Fibroblast of mammary gland (primary cell): ENCODE data around the gene TOB2.
A peak's percentile ranks its signal among the peaks of the same experiment; 100 is the strongest.

Experiments
- DNase-seq: peaks from one replicate; pipeline ENCODE4 v3.0.0-alpha.2; 2010; ENCODE audit warnings: low read depth
- H3K4me3 ChIP-seq: 2 replicates; pipeline ENCODE4 v1.5.1; 2011; ENCODE audit warnings: low read depth, mild to moderate bottlenecking, low read length, moderate library complexity; ENCODE audit not compliant: control insufficient read depth
- TF ChIP-seq, protein P1 (sequence below): conservative IDR thresholded peaks from 2 replicates; pipeline ENCODE4 v1.5.1; 2011; ENCODE audit warnings: low read depth, low read length, inconsistent platforms; ENCODE audit not compliant: control insufficient read depth, insufficient read depth

Gene TOB2, protein sequence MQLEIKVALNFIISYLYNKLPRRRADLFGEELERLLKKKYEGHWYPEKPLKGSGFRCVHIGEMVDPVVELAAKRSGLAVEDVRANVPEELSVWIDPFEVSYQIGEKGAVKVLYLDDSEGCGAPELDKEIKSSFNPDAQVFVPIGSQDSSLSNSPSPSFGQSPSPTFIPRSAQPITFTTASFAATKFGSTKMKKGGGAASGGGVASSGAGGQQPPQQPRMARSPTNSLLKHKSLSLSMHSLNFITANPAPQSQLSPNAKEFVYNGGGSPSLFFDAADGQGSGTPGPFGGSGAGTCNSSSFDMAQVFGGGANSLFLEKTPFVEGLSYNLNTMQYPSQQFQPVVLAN

GRCh38 chr22:41446639-41447434 lies at the start of gene TOB2:
Gene TOB2 (minus strand): TSS chr22:41446801. CDS start chr22:41437345, 9,456 bp downstream.
- peak within 1 kb of the TSS; percentile 98 for H3K4me3 ChIP-seq
- TF ChIP-seq, protein P1, sequence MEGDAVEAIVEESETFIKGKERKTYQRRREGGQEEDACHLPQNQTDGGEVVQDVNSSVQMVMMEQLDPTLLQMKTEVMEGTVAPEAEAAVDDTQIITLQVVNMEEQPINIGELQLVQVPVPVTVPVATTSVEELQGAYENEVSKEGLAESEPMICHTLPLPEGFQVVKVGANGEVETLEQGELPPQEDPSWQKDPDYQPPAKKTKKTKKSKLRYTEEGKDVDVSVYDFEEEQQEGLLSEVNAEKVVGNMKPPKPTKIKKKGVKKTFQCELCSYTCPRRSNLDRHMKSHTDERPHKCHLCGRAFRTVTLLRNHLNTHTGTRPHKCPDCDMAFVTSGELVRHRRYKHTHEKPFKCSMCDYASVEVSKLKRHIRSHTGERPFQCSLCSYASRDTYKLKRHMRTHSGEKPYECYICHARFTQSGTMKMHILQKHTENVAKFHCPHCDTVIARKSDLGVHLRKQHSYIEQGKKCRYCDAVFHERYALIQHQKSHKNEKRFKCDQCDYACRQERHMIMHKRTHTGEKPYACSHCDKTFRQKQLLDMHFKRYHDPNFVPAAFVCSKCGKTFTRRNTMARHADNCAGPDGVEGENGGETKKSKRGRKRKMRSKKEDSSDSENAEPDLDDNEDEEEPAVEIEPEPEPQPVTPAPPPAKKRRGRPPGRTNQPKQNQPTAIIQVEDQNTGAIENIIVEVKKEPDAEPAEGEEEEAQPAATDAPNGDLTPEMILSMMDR, result no peak
- DNase-seq, result peak; percentile 94

GRCh38 chr22:41491374-41492100 lies 44.9 kb upstream of the TOB2 start:
- TF ChIP-seq, protein P1, result no peak
- DNase-seq, result no peak

DNA sequence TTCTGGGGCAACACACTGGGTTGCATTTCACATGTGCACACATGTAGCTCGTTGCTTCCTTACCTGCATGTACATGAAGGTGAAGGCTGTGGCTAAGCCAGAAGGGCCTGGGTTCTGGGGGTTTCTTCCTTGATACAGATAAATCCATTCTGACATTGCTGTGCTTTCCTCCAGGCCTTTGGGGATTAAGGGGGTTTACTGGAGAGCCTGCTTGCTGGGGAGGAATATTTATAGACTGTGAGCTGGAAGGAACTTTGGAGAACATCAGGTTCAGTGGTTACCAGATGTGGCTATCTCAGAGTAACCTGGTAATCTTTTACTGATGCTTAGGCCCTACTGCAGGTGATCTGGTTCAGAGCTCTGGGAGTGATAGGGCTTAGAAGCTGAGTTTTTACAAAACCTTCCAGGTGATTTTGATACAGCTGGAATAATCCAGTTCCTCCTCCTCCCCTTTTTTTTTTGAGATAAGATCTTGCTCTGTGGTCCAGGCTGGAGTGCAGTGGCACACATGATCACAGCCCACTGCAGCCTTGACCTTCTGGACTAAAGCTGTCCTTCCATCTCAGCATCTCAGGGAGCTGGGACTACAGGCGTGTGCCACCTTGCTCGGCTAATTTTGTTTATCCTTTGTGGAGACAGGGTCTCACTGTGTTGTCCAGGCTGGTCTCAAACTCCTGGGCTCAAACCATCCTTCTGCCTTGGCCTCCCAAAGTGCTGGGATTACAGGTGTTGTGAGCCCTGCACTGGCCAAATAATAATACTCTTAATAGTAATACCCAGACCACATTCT lies 42.2 kb upstream of the TOB2 start:
- DNase-seq, result no peak
- no peak overlapping the region for H3K4me3 ChIP-seq
- TF ChIP-seq, protein P1, result no peak

More at GRCh38 chr22:41491374-41492100, 44.9 kb upstream of the TOB2 start:
- H3K4me3 ChIP-seq, result no peak overlapping the region

DNA sequence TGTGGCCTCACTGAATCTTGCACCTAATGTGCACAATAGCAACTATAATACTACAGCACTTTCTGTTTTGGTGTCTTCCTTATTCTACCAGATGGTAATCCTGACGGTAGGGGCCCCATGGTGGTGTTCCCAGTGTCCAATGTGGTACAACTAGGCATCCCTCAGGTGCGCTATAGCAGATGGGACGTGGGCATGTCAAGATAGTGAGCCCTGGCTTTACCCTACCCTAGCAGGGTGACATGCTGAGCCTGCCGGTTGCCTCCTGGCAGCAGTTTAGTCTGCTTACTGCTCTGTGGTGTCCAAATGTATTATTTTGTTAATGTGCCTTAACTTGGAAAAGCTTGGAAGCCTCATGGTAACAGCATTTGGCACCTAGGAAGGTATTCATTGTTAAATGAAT lies 41.5 kb upstream of the TOB2 start:
- TF ChIP-seq, protein P1, result no peak
- no peak for DNase-seq
- no peak overlapping the region for H3K4me3 ChIP-seq

DNA sequence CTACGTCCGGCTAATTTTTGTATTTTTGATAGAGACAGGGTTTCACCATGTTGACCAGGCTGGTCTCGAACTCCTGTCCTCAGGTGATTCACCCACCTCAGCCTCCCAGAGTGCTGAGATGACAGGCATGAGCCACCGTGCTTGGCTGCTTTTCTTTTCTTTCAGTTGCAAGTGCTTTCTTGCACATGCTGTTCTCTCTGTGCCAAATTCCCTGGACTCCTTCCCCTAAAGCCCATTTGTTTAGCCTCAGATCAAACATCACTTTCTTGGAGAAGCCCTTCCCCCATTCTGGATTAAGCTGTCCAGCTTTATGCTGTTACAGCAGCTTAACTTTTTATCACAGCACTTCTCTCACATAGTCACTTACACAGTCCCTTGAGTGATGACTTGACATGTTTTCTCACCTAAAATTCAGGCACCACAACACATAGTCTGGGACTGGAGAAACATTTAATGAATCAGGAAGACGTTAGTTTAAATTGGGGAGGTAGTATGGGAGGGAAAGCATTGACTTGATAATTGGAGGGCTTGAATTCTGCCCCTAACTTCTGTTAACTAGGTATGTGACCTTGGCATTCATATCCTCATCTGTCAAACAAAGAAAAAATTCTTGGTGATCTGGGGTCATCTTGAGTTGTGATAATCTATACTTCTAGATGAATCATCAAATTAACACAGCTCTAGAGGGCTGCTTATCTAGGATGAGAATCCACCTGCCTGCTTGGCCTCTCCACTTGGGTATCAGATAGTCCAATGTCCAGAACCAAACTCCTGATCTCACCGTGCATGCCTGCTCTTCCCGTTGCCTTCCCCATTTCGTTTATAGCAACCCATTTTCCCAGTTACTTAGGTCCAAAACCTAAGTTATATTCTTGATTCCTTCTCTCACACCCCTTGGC lies 40.7 kb upstream of the TOB2 start:
- no peak overlapping the region for H3K4me3 ChIP-seq
- TF ChIP-seq, protein P1, result no peak
- no peak for DNase-seq
